Measurements from ENCODE around the gene ENO2.
"Not testable (repeated sequence)": the region's sequence is repeated elsewhere in the genome, so short reads cannot be mapped to it uniquely, and the experiment has no call there.

The ENO2 gene

DNA sequence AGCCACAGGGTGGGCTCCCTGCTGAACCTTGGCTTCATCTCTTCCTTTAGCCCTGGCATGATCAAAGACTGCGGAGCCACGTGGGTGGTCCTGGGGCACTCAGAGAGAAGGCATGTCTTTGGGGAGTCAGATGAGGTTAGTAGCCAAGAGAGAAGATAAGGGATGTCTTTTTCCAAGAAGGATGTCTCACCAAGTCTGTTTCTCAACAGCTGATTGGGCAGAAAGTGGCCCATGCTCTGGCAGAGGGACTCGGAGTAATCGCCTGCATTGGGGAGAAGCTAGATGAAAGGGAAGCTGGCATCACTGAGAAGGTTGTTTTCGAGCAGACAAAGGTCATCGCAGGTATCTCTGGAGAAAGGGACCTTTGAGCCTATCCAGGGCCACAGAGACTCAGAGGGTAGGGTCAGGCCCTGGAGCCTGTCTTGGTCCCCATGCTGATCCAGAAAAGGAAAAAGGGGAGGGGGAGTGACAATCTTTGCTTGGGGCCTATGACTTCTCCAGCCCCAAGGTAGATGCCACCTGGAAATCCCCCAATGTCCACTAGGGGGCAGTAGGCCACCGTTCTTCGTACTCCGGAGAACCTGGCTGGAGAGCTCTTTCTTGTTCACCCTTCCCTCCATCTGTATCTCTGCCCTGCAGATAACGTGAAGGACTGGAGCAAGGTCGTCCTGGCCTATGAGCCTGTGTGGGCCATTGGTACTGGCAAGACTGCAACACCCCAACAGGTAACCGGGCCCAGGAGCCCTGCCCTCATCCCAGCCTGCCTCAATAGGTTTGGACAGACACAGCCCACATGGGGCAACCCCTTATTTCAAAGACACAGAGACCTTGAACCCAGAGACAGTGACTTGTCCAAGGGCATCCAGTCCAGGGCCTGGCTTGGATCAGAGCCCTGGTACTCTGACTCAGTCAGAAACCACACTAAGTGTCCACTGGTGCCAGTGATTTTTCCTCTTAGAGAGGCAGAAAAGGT lies 45.0 kb upstream of the ENO2 start:
- H3K4me3 ChIP-seq (ENCODE audit: low read depth, low read length, poor library complexity, severe bottlenecking) = peak overlapping the region; percentile 91
- no peaks in the 10 kb centered on the region for H3K9me2 ChIP-seq (ENCODE audit: low read depth, low read length)
- peaks cover 3% of the 10 kb centered on the region; the same call in 1 of the 2 replicates for H4K20me1 ChIP-seq (ENCODE audit: insufficient read depth, low read length)
- H3F3A ChIP-seq (ENCODE audit: insufficient read depth, low read length) = peaks cover 13% of the 10 kb centered on the region
- H3K27ac ChIP-seq (ENCODE audit: low read depth, low read length, poor library complexity, severe bottlenecking) = peak overlapping the region; percentile 78
- H3K4me1 ChIP-seq (ENCODE audit: insufficient read depth, low read length, severe bottlenecking) = peaks cover 61% of the 10 kb centered on the region
- no peak for TF ChIP-seq EZH2 (IDR thresholded peaks at IDR 0.05; ENCODE audit: borderline replicate concordance, low read length)
- TF ChIP-seq, protein P1, sequence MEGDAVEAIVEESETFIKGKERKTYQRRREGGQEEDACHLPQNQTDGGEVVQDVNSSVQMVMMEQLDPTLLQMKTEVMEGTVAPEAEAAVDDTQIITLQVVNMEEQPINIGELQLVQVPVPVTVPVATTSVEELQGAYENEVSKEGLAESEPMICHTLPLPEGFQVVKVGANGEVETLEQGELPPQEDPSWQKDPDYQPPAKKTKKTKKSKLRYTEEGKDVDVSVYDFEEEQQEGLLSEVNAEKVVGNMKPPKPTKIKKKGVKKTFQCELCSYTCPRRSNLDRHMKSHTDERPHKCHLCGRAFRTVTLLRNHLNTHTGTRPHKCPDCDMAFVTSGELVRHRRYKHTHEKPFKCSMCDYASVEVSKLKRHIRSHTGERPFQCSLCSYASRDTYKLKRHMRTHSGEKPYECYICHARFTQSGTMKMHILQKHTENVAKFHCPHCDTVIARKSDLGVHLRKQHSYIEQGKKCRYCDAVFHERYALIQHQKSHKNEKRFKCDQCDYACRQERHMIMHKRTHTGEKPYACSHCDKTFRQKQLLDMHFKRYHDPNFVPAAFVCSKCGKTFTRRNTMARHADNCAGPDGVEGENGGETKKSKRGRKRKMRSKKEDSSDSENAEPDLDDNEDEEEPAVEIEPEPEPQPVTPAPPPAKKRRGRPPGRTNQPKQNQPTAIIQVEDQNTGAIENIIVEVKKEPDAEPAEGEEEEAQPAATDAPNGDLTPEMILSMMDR (IDR thresholded peaks at IDR 0.05; ENCODE audit: low read length) = peak; percentile 82
- no peak overlapping the region for H2AFZ ChIP-seq (ENCODE audit: low read length)
- no peaks in the 10 kb centered on the region for H3K27me3 ChIP-seq (ENCODE audit: insufficient read depth, low read length)
- peak overlapping the region; percentile 99 for H3K4me2 ChIP-seq (ENCODE audit: low read length)
- H3K9me3 ChIP-seq (ENCODE audit: low read length) = no peaks in the 10 kb centered on the region
- peaks cover 8% of the 10 kb centered on the region for H3K79me2 ChIP-seq (ENCODE audit: insufficient read depth, low read length)
- peak overlapping the region; percentile 99 for H3K9ac ChIP-seq (ENCODE audit: low read length)
- H3K36me3 ChIP-seq (ENCODE audit: insufficient read depth, low read length) = peaks cover 64% of the 10 kb centered on the region

DNA sequence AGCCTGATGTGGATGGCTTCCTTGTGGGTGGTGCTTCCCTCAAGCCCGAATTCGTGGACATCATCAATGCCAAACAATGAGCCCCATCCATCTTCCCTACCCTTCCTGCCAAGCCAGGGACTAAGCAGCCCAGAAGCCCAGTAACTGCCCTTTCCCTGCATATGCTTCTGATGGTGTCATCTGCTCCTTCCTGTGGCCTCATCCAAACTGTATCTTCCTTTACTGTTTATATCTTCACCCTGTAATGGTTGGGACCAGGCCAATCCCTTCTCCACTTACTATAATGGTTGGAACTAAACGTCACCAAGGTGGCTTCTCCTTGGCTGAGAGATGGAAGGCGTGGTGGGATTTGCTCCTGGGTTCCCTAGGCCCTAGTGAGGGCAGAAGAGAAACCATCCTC lies 44.1 kb upstream of the ENO2 start:
- not testable (repeated sequence) for H3K79me2 ChIP-seq (ENCODE audit: insufficient read depth, low read length); H2AFZ ChIP-seq (ENCODE audit: low read length); H3K4me3 ChIP-seq (ENCODE audit: low read depth, low read length, poor library complexity, severe bottlenecking); H3K9me3 ChIP-seq (ENCODE audit: low read length); H3K9ac ChIP-seq (ENCODE audit: low read length); H4K20me1 ChIP-seq (ENCODE audit: insufficient read depth, low read length); H3K27me3 ChIP-seq (ENCODE audit: insufficient read depth, low read length); H3K9me2 ChIP-seq (ENCODE audit: low read depth, low read length)
- H3K4me1 ChIP-seq (ENCODE audit: insufficient read depth, low read length, severe bottlenecking) = peaks cover 61% of the 10 kb centered on the region
- H3K27ac ChIP-seq (ENCODE audit: low read depth, low read length, poor library complexity, severe bottlenecking) = peak overlapping the region; percentile 78
- peaks cover 13% of the 10 kb centered on the region for H3F3A ChIP-seq (ENCODE audit: insufficient read depth, low read length)
- H3K36me3 ChIP-seq (ENCODE audit: insufficient read depth, low read length) = peaks cover 64% of the 10 kb centered on the region
- peak overlapping the region; percentile 99; the same call in 1 of the 2 replicates for H3K4me2 ChIP-seq (ENCODE audit: low read length)

DNA sequence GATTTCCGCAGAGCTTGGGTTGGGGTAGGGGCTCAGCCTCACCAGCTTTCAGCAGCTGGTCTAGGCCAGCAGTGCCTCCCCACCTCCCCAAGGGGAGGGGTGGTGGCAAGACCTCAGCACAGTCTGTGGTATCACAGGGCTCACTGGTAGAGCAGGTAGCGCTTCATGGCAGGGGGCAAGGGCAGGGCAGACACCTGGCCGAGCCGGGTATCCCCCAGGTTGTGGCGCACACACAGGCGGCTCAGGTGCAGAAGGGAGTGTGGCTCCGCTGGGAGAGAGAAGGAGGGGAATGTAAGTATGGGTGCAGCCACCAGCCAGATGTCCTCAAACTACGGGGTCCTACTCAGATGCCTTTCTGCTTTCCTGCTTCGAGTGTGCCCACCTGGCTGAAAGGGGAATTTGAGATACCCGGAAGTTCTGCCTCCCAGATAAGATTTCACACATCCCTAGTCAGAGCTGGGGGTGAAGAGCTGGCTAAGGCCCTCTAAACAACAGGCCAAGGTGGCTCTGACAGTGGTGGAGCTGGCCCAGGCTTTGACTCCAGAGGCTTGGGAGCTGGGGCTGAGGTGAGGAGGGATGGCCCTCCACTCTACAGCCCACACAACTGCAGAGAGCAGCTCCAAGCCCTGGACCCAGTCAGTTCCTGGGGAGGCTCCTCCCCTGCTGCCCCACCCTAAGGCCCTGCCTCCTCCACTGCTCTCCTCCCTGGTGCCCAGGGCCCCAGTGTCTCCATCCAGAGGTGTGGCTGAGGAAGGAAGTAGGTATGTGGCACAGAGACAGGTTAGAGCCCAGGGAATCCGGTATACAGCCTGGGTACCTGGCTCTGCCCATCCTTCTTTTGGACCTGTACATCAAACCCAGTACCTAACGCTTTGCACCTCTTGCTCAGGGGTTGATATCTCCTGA lies 43.1 kb upstream of the ENO2 start:
- H3F3A ChIP-seq (ENCODE audit: insufficient read depth, low read length) = peaks cover 13% of the 10 kb centered on the region
- no peak overlapping the region for H2AFZ ChIP-seq (ENCODE audit: low read length)
- no peak for TF ChIP-seq EZH2 (IDR thresholded peaks at IDR 0.05; ENCODE audit: borderline replicate concordance, low read length)
- TF ChIP-seq, protein P1 (IDR thresholded peaks at IDR 0.05; ENCODE audit: low read length) = no peak
- H3K4me3 ChIP-seq (ENCODE audit: low read depth, low read length, poor library complexity, severe bottlenecking) = peak overlapping the region; percentile 83
- H3K4me1 ChIP-seq (ENCODE audit: insufficient read depth, low read length, severe bottlenecking) = peaks cover 60% of the 10 kb centered on the region
- peak overlapping the region; percentile 78 for H3K27ac ChIP-seq (ENCODE audit: low read depth, low read length, poor library complexity, severe bottlenecking)
- H3K36me3 ChIP-seq (ENCODE audit: insufficient read depth, low read length) = peaks cover 63% of the 10 kb centered on the region
- H3K9ac ChIP-seq (ENCODE audit: low read length) = peak overlapping the region; percentile 49; the same call in 1 of the 2 replicates
- H3K9me2 ChIP-seq (ENCODE audit: low read depth, low read length) = no peaks in the 10 kb centered on the region
- no peaks in the 10 kb centered on the region for H3K27me3 ChIP-seq (ENCODE audit: insufficient read depth, low read length)
- H3K9me3 ChIP-seq (ENCODE audit: low read length) = no peaks in the 10 kb centered on the region
- peaks cover 3% of the 10 kb centered on the region; the same call in 1 of the 2 replicates for H4K20me1 ChIP-seq (ENCODE audit: insufficient read depth, low read length)
- peak overlapping the region; percentile 93 for H3K4me2 ChIP-seq (ENCODE audit: low read length)
- peaks cover 8% of the 10 kb centered on the region for H3K79me2 ChIP-seq (ENCODE audit: insufficient read depth, low read length)
